Endothelial cell of umbilical vein (primary cell): ENCODE results near the gene TAS2R10. TPM values are rescaled to one million over a fixed set of nuclear protein-coding genes. Genes with fewer than 3 reads are reported as not detected.

Experiments
- BruUV-seq: library from RNA; stranded (reverse); fragments of 400-500 nt; replicated peaks from 2 replicates; lab custom pipeline; 2021; lab: Mats Ljungman, UMichigan
- CTCF ChIA-PET: fragments of 300-600, 350-600 bp; sonication (Branson Sonifier 250); formaldehyde crosslinking; loops from one replicate; lab custom pipeline; 2021; ENCODE audit warnings: antibody characterized with exemption, inconsistent platforms; lab: Charles Lee
- POLR2A ChIA-PET: fragments of 300-600, 350-600 bp; sonication (Branson Sonifier 250); formaldehyde crosslinking; loops from one replicate; lab custom pipeline; 2021; ENCODE audit warnings: antibody characterized with exemption, inconsistent platforms; lab: Charles Lee
- DNase-seq: peaks from one replicate; pipeline ENCODE4 v3.0.0-alpha.2; 2011; ENCODE audit warnings: low read depth, low spot score
- FAIRE-seq: peaks from 2 replicates; lab custom pipeline; 2011; peaks lifted over from hg19 to GRCh38; lab: Jason Lieb, UNC
- H2AFZ ChIP-seq: 2 replicates; pipeline ENCODE4 v1.6.0; 2012; ENCODE audit warnings: low read depth, low read length, control low read depth, inconsistent platforms
- H3K27ac ChIP-seq: 2 replicates; pipeline ENCODE4 v1.5.1; 2011; ENCODE audit warnings: low read depth, mild to moderate bottlenecking, control low read depth, low read length, moderate library complexity; ENCODE audit not compliant: insufficient read depth
- H3K27me3 ChIP-seq, 2 experiments: 2 replicates each; pipeline versions ENCODE4 v1.6.0 to v1.6.1; 2011; ENCODE audit warnings: low read length in 2 of 2, mixed read lengths in 1 of 2; ENCODE audit not compliant: control insufficient read depth in 2 of 2, insufficient read depth in 2 of 2
- H3K36me3 ChIP-seq, 2 experiments: 2 replicates in 1 of 2; 3 replicates in 1 of 2; pipeline ENCODE4 v1.5.1; 2011; ENCODE audit warnings: low read length in 2 of 2, mild to moderate bottlenecking in 1 of 2, moderate library complexity in 1 of 2; ENCODE audit not compliant: control insufficient read depth in 2 of 2, insufficient read depth in 2 of 2; ENCODE audit errors: extremely low read depth in 1 of 2
- H3K4me1 ChIP-seq: 3 replicates; pipeline ENCODE4 v1.5.1; 2011; ENCODE audit warnings: mild to moderate bottlenecking, low read length; ENCODE audit not compliant: control insufficient read depth, insufficient read depth; ENCODE audit errors: extremely low read depth
- H3K4me2 ChIP-seq: 2 replicates; pipeline ENCODE4 v1.6.1; 2011; ENCODE audit warnings: low read length, control low read depth, mixed read lengths; ENCODE audit not compliant: insufficient read depth
- H3K4me3 ChIP-seq, 3 experiments: fragments of 200-600 bp in 1 of 3; sonication (generic), shearing (Covaris generic) in 1 of 3; replicated peaks in 1 of 3; 2 replicates each; pipeline ENCODE4 v1.5.1; 2011 to 2016; ENCODE audit warnings: control low read depth in 3 of 3, low read length in 3 of 3, mild to moderate bottlenecking in 2 of 3, inconsistent platforms in 1 of 3, low read depth in 1 of 3, moderate library complexity in 1 of 3; ENCODE audit not compliant: insufficient read depth in 1 of 3
- H3K79me2 ChIP-seq: 2 replicates; pipeline ENCODE4 v1.6.0; 2012; ENCODE audit warnings: low read length, inconsistent platforms; ENCODE audit not compliant: control insufficient read depth, insufficient read depth
- H3K9ac ChIP-seq: replicated peaks from 2 replicates; pipeline ENCODE3; 2011; ENCODE audit warnings: low read length, control low read depth; ENCODE audit not compliant: insufficient read depth; ENCODE audit errors: extremely low read depth
- H3K9me1 ChIP-seq: replicated peaks from 3 replicates; pipeline ENCODE4 v1.6.0; 2011; ENCODE audit warnings: mild to moderate bottlenecking, low read length; ENCODE audit not compliant: control insufficient read depth, insufficient read depth; ENCODE audit errors: extremely low read depth
- H3K9me3 ChIP-seq: replicated peaks from 2 replicates; pipeline ENCODE4 v1.5.1; 2012; ENCODE audit warnings: low read length, inconsistent platforms; ENCODE audit not compliant: control insufficient read depth, insufficient read depth
- H4K20me1 ChIP-seq: replicated peaks from 2 replicates; pipeline ENCODE3; 2011; ENCODE audit warnings: mild to moderate bottlenecking, low read length; ENCODE audit not compliant: control insufficient read depth, insufficient read depth; ENCODE audit errors: extremely low read depth
- EZH2 ChIP-seq: IDR thresholded peaks from 2 replicates; pipeline ENCODE4 v1.6.1; 2012; ENCODE audit warnings: borderline replicate concordance, low read depth, mild to moderate bottlenecking, moderate library complexity, low read length, inconsistent platforms; ENCODE audit not compliant: severe bottlenecking
- FOS ChIP-seq: IDR thresholded peaks from 2 replicates; pipeline ENCODE4 v1.6.1; 2011; ENCODE audit warnings: mild to moderate bottlenecking, low read length, moderate library complexity, borderline replicate concordance; ENCODE audit not compliant: insufficient read depth
- GATA2 ChIP-seq: IDR thresholded peaks from 2 replicates; pipeline ENCODE4 v1.7.0; 2011; ENCODE audit warnings: low read depth, mild to moderate bottlenecking, moderate library complexity, mixed read lengths, low read length; ENCODE audit not compliant: insufficient read length, insufficient read depth
- JUN ChIP-seq: IDR thresholded peaks from 2 replicates; pipeline ENCODE4 v1.6.1; 2011; ENCODE audit warnings: borderline replicate concordance, low read depth; ENCODE audit not compliant: insufficient read length, insufficient read depth
- MAX ChIP-seq: IDR thresholded peaks from 2 replicates; pipeline ENCODE4 v1.6.1; 2011; ENCODE audit not compliant: insufficient read depth, insufficient read length
- MYC ChIP-seq: IDR thresholded peaks from one replicate; pipeline ENCODE4 v1.6.1; 2011; ENCODE audit warnings: mild to moderate bottlenecking, low read depth, low read length
- POLR2A ChIP-seq: IDR thresholded peaks from 2 replicates; pipeline ENCODE4 v1.6.1; 2012; ENCODE audit warnings: low read depth, mild to moderate bottlenecking, control low read depth, low read length
- POLR2AphosphoS5 ChIP-seq: IDR thresholded peaks from 2 replicates; pipeline ENCODE4 v1.6.1; 2012; ENCODE audit warnings: low read depth, mild to moderate bottlenecking, control low read depth, low read length, moderate library complexity; ENCODE audit not compliant: insufficient read depth
- dilution Hi-C: fragments of 300-500 bp; cut with MboI; formaldehyde crosslinking; loops from one replicate; pipeline ENCODE4 v1.15.0; 2019; ENCODE audit warnings: low sequenced_read_pairs; ENCODE audit not compliant: extremely low pct_ligation_motif_present
- intact Hi-C: fragments of 100-400 bp; cut with micrococcal nuclease; formaldehyde crosslinking; loops from one replicate; pipeline ENCODE4 v1.10.0; 2022
- polyA plus RNA-seq, 4 experiments: library from polyadenylated mRNA; depleted of rRNA in 3 of 4; stranded (reverse) in 3 of 4; unstranded in 1 of 4; fragments of >200 nt; gene quantifications; 2 replicates each; pipeline versions ENCODE4 v1.2.1 to v1.2.3, GENCODE V29; 2011 to 2012; ENCODE audit warnings: missing spikeins in 1 of 4
- total RNA-seq: library from RNA; stranded (reverse); gene quantifications from 2 replicates; pipeline ENCODE4 v1.2.3, GENCODE V29; 2021
- TF ChIP-seq, protein P1 (sequence below), 2 donors: IDR thresholded peaks; 1 replicate in 1 of 2; 2 replicates in 1 of 2; pipeline ENCODE4 v1.5.1; 2011; ENCODE audit warnings: low read length in 2 of 2, mild to moderate bottlenecking in 2 of 2, moderate library complexity in 2 of 2, control low read depth in 1 of 2, inconsistent platforms in 1 of 2, low read depth in 1 of 2; ENCODE audit not compliant: insufficient read depth in 1 of 2; ENCODE audit errors: extremely low read depth in 1 of 2

TAS2R10 gene
- total and polyA plus RNA-seq, 2 donors (not counting 3 experiments of a cell fraction or from before 2014, with no cell fraction given), result 0.22 to 0.66 TPM

DNA sequence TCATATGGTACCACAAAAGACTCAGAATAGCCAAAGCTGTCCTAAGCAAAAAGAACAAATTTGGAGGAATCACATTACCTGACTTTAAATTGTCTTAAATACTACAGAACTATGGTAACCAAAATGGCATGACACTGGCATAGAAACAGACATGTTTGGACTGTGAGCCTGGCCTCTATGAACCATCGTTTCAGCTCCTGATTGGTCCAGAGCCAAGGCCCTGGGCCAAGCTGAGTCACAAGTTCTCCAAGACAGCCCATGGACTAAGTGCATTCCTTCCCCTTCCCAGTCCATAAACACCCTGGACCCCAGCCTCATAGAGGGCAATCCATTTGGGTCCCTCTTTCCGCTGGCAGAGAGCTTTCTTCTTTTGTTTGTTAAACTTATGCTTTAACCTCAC, 35.2 kb upstream of the TAS2R10 start:
- no peak for FAIRE-seq
- CTCF ChIA-PET, result no interaction called here
- TF ChIP-seq JUN, result no peak
- no peak for TF ChIP-seq FOS
- no peak for TF ChIP-seq EZH2
- no peak for TF ChIP-seq POLR2A
- TF ChIP-seq POLR2AphosphoS5, result no peak
- no peak for TF ChIP-seq MYC
- TF ChIP-seq, protein P1, sequence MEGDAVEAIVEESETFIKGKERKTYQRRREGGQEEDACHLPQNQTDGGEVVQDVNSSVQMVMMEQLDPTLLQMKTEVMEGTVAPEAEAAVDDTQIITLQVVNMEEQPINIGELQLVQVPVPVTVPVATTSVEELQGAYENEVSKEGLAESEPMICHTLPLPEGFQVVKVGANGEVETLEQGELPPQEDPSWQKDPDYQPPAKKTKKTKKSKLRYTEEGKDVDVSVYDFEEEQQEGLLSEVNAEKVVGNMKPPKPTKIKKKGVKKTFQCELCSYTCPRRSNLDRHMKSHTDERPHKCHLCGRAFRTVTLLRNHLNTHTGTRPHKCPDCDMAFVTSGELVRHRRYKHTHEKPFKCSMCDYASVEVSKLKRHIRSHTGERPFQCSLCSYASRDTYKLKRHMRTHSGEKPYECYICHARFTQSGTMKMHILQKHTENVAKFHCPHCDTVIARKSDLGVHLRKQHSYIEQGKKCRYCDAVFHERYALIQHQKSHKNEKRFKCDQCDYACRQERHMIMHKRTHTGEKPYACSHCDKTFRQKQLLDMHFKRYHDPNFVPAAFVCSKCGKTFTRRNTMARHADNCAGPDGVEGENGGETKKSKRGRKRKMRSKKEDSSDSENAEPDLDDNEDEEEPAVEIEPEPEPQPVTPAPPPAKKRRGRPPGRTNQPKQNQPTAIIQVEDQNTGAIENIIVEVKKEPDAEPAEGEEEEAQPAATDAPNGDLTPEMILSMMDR (IDR thresholded peaks at IDR 0.05; ENCODE audit: extremely low read depth in 1 of 2, insufficient read depth in 1 of 2, low read depth in 1 of 2, low read length in 2 of 2), result no peak
- TF ChIP-seq MAX, result no peak
- no peak for TF ChIP-seq GATA2
- POLR2A ChIA-PET, result no interaction called here
- Histone ChIP-seq H3K9me3 (no peaks in the 10 kb centered on the region), H3K4me3 (no peak overlapping the region), H2AFZ (no peak overlapping the region), H3K27ac (no peak overlapping the region), H3K27me3 (no peaks in the 10 kb centered on the region), H3K4me1 (no peaks in the 10 kb centered on the region), H3K79me2 (no peaks in the 10 kb centered on the region), H4K20me1 (no peaks in the 10 kb centered on the region), H3K4me2 (no peak overlapping the region), H3K36me3 (no peaks in the 10 kb centered on the region), H3K9ac (no peak overlapping the region), H3K9me1 (no peaks in the 10 kb centered on the region)
- intact Hi-C loops (no loop called here), dilution Hi-C loops (no loop called here)
- no peak for DNase-seq
- no TSS peak for BruUV-seq
